Measurements from ENCODE around the gene MS4A7. TPM values are rescaled to one million over a fixed set of nuclear protein-coding genes. Genes with fewer than 3 reads are reported as not detected.
"Not testable (repeated sequence)": the region's sequence is repeated elsewhere in the genome, so short reads cannot be mapped to it uniquely, and the experiment has no call there.

MS4A7 gene
- total and polyA plus RNA-seq, 5 donors: 6.6 to 48.2 (median 35.5) TPM

GRCh38 chr11:60348116-60348515, 30.2 kb upstream of the MS4A7 start:
- WGBS: 55% methylated on average over 2 of the region's 2 CpGs
- Histone ChIP-seq H3K4me3 (ENCODE audit: low read length) (no peak overlapping the region), H3K27ac (ENCODE audit: low read length) (no peak overlapping the region), H3K27me3 (ENCODE audit: control insufficient read depth, insufficient read depth) (no peaks in the 10 kb centered on the region), H3K4me1 (ENCODE audit: control insufficient read depth, insufficient read depth, low read length) (no peaks in the 10 kb centered on the region), H3K9me3 (ENCODE audit: control insufficient read depth, low read length) (no peaks in the 10 kb centered on the region)
- intact Hi-C loops (cut with DNase I): no loop called here
- DNase-seq (no peak), ATAC-seq (no peak)

- no peak for ATAC-seq
- no peaks in the 10 kb centered on the region for H3K9me3 ChIP-seq (ENCODE audit: control insufficient read depth, low read length)
Observed at GRCh38 chr11:60349990-60350389, 28.3 kb upstream of the MS4A7 start.

DNA sequence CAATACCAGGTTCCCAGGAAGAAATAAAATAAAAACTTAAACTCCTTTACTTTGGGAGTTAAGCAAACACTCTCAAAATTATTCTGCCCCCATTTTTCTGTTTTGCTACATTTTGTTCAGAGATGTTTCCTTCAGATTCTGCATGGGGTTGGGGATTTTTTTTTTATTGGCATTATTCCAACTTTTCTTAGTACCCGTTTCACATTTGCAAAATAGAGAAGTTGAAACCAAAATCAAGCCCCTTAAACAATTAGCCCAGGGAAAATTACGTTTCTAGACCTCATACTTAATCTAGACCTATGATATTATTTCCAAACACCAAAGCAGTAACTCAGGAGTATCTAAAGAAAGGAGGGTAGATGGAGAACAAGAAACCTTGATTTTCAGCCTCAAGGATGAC, 20.6 kb upstream of the MS4A7 start:
- Histone ChIP-seq H3K27ac (ENCODE audit: low read length) (no peak overlapping the region), H3K4me3 (ENCODE audit: low read length) (no peak overlapping the region), H3K4me1 (ENCODE audit: control insufficient read depth, insufficient read depth, low read length) (no peaks in the 10 kb centered on the region), H3K27me3 (ENCODE audit: control insufficient read depth, insufficient read depth) (no peaks in the 10 kb centered on the region), H3K9me3 (ENCODE audit: control insufficient read depth, low read length) (peaks cover 6% of the 10 kb centered on the region)
- intact Hi-C loops (cut with DNase I): no loop called here
- 31% methylated on average over 2 of the region's 2 CpGs for WGBS
- no peak for DNase-seq
- no peak for ATAC-seq

More at GRCh38 chr11:60349990-60350389, 28.3 kb upstream of the MS4A7 start:
- no peak overlapping the region for H3K27ac ChIP-seq (ENCODE audit: low read length)
- no peaks in the 10 kb centered on the region for H3K4me1 ChIP-seq (ENCODE audit: control insufficient read depth, insufficient read depth, low read length)
- WGBS: 78% methylated on average over 1 of the region's 1 CpG
- DNase-seq: no peak
- no peak overlapping the region for H3K4me3 ChIP-seq (ENCODE audit: low read length)
- intact Hi-C loops (cut with DNase I): no loop called here
- H3K27me3 ChIP-seq (ENCODE audit: control insufficient read depth, insufficient read depth): no peaks in the 10 kb centered on the region

- no peak overlapping the region for H3K27ac ChIP-seq (ENCODE audit: low read length)
- ATAC-seq (no peak), DNase-seq (no peak)
- H3K27me3 ChIP-seq (ENCODE audit: control insufficient read depth, insufficient read depth): no peaks in the 10 kb centered on the region
- intact Hi-C loops (cut with DNase I): loop anchor here in 1 of 4 donors (10.0 kb wide), 1 partner anchor 254 kb away; no protein-coding TSS in a partner anchor
- no peaks in the 10 kb centered on the region for H3K4me1 ChIP-seq (ENCODE audit: control insufficient read depth, insufficient read depth, low read length)
- WGBS: 74% methylated on average over 4 of the region's 4 CpGs
- H3K9me3 ChIP-seq (ENCODE audit: control insufficient read depth, low read length): peaks cover 6% of the 10 kb centered on the region
- H3K4me3 ChIP-seq (ENCODE audit: low read length): no peak overlapping the region
Observed at GRCh38 chr11:60360621-60361020, 17.7 kb upstream of the MS4A7 start.

- 57% methylated on average over 1 of the region's 1 CpG for WGBS
- peaks cover 6% of the 10 kb centered on the region for H3K9me3 ChIP-seq (ENCODE audit: control insufficient read depth, low read length)
- no peak overlapping the region for H3K27ac ChIP-seq (ENCODE audit: low read length)
- no peaks in the 10 kb centered on the region for H3K4me1 ChIP-seq (ENCODE audit: control insufficient read depth, insufficient read depth, low read length)
- ATAC-seq (no peak), DNase-seq (no peak)
- H3K4me3 ChIP-seq (ENCODE audit: low read length): no peak overlapping the region
- intact Hi-C loops (cut with DNase I): loop anchor here in 1 of 4 donors (10.0 kb wide), 1 partner anchor 253 kb away; no protein-coding TSS in a partner anchor
- H3K27me3 ChIP-seq (ENCODE audit: control insufficient read depth, insufficient read depth): no peaks in the 10 kb centered on the region
Observed at GRCh38 chr11:60362241-60362640, 16.1 kb upstream of the MS4A7 start.

DNA sequence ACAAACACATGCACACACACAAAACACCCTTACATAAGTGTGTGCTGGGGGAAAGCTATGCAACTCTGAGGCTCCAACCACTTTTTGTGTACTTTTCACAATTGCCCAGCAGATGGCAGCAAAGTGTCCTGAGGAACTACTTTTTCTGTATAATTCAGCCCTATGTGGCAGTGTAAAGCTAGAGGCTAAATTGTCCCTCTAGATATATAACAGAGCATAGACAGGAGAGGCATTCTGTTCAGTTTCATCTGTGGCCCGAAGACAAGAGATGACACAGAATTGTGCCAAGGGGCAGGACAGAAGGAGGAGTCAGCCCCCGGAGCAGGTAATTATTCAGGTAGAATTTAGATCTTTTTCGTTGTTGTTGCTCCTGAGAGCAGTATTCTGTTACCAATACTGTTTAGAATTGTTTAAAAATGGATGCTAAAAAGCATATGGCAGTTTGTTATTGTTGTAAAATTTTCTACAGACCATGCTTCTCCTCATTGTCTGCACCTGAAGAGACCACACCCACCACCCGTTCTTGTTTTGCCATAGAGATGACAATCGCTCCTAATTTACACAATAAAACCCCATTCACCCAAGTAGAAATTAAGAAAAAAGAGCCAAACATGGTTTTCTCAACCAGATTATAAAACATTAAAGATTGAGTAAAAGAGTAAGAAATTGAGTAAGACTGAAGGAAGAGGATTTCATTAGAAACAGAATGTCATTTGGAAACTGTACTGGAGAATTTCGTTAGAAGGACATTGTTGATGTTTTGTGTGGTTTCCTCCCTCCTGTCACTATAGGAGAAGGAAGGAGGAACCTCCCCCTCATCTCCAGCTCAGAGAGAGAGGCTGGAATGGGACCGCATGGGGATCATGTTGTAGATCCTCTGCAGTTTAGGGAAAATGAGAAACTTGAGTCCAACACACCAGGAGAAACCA, 14.5 kb upstream of the MS4A7 start:
- H3K4me3 ChIP-seq (ENCODE audit: low read length): no peak overlapping the region
- peak; percentile 51 to 73 for ATAC-seq

GRCh38 chr11:60366262-60366904, 11.9 kb upstream of the MS4A7 start:
- 90% methylated on average over 15 of the region's 15 CpGs for whole genome bisulfite sequencing
- not testable (repeated sequence) for H3K4me3 ChIP-seq (ENCODE audit: low read length); H3K9me3 ChIP-seq (ENCODE audit: control insufficient read depth, low read length); ATAC-seq; H3K27me3 ChIP-seq (ENCODE audit: control insufficient read depth, insufficient read depth); DNase-seq; H3K4me1 ChIP-seq (ENCODE audit: control insufficient read depth, insufficient read depth, low read length); H3K27ac ChIP-seq (ENCODE audit: low read length)
- intact Hi-C loops (cut with DNase I): loop anchor here in 1 of 4 donors (10.0 kb wide), 1 partner anchor 248 kb away; no protein-coding TSS in a partner anchor

More for the DNA sequence above, 14.5 kb upstream of the MS4A7 start:
- no peaks in the 10 kb centered on the region for H3K4me1 ChIP-seq (ENCODE audit: control insufficient read depth, insufficient read depth, low read length)
- H3K27me3 ChIP-seq (ENCODE audit: control insufficient read depth, insufficient read depth): no peaks in the 10 kb centered on the region
- intact Hi-C loops (cut with DNase I): loop anchor here in 1 of 4 donors (10.0 kb wide), 1 partner anchor 251 kb away; no protein-coding TSS in a partner anchor
- H3K9me3 ChIP-seq (ENCODE audit: control insufficient read depth, low read length): peaks cover 6% of the 10 kb centered on the region
- H3K27ac ChIP-seq (ENCODE audit: low read length): no peak overlapping the region
- DNase-seq: no peak
- 47% methylated on average over 7 of the region's 7 CpGs for WGBS

- no peak for DNase-seq
- H3K4me3 ChIP-seq (ENCODE audit: low read length): no peak overlapping the region
- WGBS: 55% methylated on average over 2 of the region's 2 CpGs
- H3K4me1 ChIP-seq (ENCODE audit: control insufficient read depth, insufficient read depth, low read length): no peaks in the 10 kb centered on the region
- intact Hi-C loops (cut with DNase I): loop anchor here in 1 of 4 donors (10.0 kb wide), 1 partner anchor 248 kb away; no protein-coding TSS in a partner anchor
- H3K27me3 ChIP-seq (ENCODE audit: control insufficient read depth, insufficient read depth): no peaks in the 10 kb centered on the region
- H3K27ac ChIP-seq (ENCODE audit: low read length): no peak overlapping the region
- no peak for ATAC-seq
- no peaks in the 10 kb centered on the region for H3K9me3 ChIP-seq (ENCODE audit: control insufficient read depth, low read length)
Observed at GRCh38 chr11:60367009-60367408, 11.3 kb upstream of the MS4A7 start.

- Histone ChIP-seq H3K9me3 (ENCODE audit: control insufficient read depth, low read length) (no peaks in the 10 kb centered on the region), H3K27me3 (ENCODE audit: control insufficient read depth, insufficient read depth) (no peaks in the 10 kb centered on the region), H3K4me1 (ENCODE audit: control insufficient read depth, insufficient read depth, low read length) (no peaks in the 10 kb centered on the region), H3K27ac (ENCODE audit: low read length) (no peak overlapping the region), H3K4me3 (ENCODE audit: low read length) (no peak overlapping the region)
- WGBS: 92% methylated on average over 19 of the region's 19 CpGs
- no peak for DNase-seq
- intact Hi-C loops (cut with DNase I): loop anchor here in 1 of 4 donors (10.0 kb wide), 1 partner anchor 247 kb away; no protein-coding TSS in a partner anchor
- ATAC-seq: no peak
Observed at GRCh38 chr11:60367896-60368295, 10.4 kb upstream of the MS4A7 start.

GRCh38 chr11:60370252-60370810, 8.0 kb upstream of the MS4A7 start:
- H3K4me1 ChIP-seq (ENCODE audit: control insufficient read depth, insufficient read depth, low read length): no peaks in the 10 kb centered on the region
- no peak overlapping the region for H3K4me3 ChIP-seq (ENCODE audit: low read length)
- 52% methylated on average over 2 of the region's 2 CpGs for WGBS
- no peak for ATAC-seq
- intact Hi-C loops (cut with DNase I): no loop called here
- H3K27me3 ChIP-seq (ENCODE audit: control insufficient read depth, insufficient read depth): no peaks in the 10 kb centered on the region
- DNase-seq: no peak
- H3K9me3 ChIP-seq (ENCODE audit: control insufficient read depth, low read length): no peaks in the 10 kb centered on the region
- no peak overlapping the region for H3K27ac ChIP-seq (ENCODE audit: low read length)

Measured in right cardiac atrium (tissue), 5 donors.